UCSD-AML1 (cell line): ENCODE data around the gene DAGLB.
A peak's percentile ranks its signal among the peaks of the same experiment; 100 is the strongest.
"Not testable (repeated sequence)": the region's sequence is repeated elsewhere in the genome, so short reads cannot be mapped to it uniquely, and the experiment has no call there.

ENCODE experiments used
- DNase-seq: peaks from one replicate; lab custom pipeline; 2025; ENCODE audit not compliant: unreplicated experiment; lab: John Stamatoyannopoulos, UW

DAGLB gene

GRCh38 chr7:6378556-6378955 is 69.2 kb downstream of the DAGLB start:
- DNase-seq, result not testable (repeated sequence)

GRCh38 chr7:6376820-6377219 is 70.9 kb downstream of the DAGLB start:
- DNase-seq, result no peak

GRCh38 chr7:6375348-6376101 is 72.2 kb downstream of the DAGLB start:
- no peak for DNase-seq

- DNase-seq, result peak; percentile 8
These were observed 80.0 kb downstream of the DAGLB start for GRCh38 chr7:6367701-6368211.

- DNase-seq, result no peak
These were observed 82.3 kb downstream of the DAGLB start for GRCh38 chr7:6365451-6365850.

GRCh38 chr7:6360841-6361240 is 86.9 kb downstream of the DAGLB start:
- no peak for DNase-seq

GRCh38 chr7:6359734-6360133 is 88.0 kb downstream of the DAGLB start:
- no peak for DNase-seq
